Liver (tissue), 3 donors: ENCODE data around the gene CES5A.

ENCODE experiments used
- CTCF ChIP-seq: fragments of 150-350 bp; IDR thresholded peaks from 2 replicates; pipeline ENCODE4 v1.5.1; 2017; ENCODE audit warnings: improper control_type of control experiment, low read depth, low read length; ENCODE audit not compliant: missing input control
- EGR1 ChIP-seq, 2 donors: IDR thresholded peaks; 2 replicates each; pipeline ENCODE4 v1.6.1; 2016 to 2018; ENCODE audit warnings: antibody characterized with exemption in 2 of 2, low read depth in 2 of 2
- SP1 ChIP-seq: IDR thresholded peaks from 2 replicates; pipeline ENCODE4 v1.6.1; 2018; ENCODE audit warnings: antibody characterized with exemption, mild to moderate bottlenecking
- YY1 ChIP-seq: IDR thresholded peaks from 2 replicates; pipeline ENCODE4 v1.6.1; 2016; ENCODE audit warnings: antibody characterized with exemption, mild to moderate bottlenecking
- donor health status: healthy.
- donor health status: healthy.

GRCh38 chr16:55922662-55923061, 47.5 kb upstream of the CES5A start:
- TF ChIP-seq YY1 = no peak
- no peak for TF ChIP-seq EGR1 (IDR thresholded peaks at IDR 0.05; ENCODE audit: low read depth in 2 of 2)
- no peak for TF ChIP-seq SP1
- TF ChIP-seq CTCF = no peak
